GM21786 (cell line): Measurements from ENCODE around the gene HCFC1.

Experiments used
- ATAC-seq: cut with Tn5 transposase; IDR thresholded peaks from one replicate; pipeline ENCODE4 v1.9.1; 2021; ENCODE audit not compliant: unreplicated experiment

Gene HCFC1

DNA sequence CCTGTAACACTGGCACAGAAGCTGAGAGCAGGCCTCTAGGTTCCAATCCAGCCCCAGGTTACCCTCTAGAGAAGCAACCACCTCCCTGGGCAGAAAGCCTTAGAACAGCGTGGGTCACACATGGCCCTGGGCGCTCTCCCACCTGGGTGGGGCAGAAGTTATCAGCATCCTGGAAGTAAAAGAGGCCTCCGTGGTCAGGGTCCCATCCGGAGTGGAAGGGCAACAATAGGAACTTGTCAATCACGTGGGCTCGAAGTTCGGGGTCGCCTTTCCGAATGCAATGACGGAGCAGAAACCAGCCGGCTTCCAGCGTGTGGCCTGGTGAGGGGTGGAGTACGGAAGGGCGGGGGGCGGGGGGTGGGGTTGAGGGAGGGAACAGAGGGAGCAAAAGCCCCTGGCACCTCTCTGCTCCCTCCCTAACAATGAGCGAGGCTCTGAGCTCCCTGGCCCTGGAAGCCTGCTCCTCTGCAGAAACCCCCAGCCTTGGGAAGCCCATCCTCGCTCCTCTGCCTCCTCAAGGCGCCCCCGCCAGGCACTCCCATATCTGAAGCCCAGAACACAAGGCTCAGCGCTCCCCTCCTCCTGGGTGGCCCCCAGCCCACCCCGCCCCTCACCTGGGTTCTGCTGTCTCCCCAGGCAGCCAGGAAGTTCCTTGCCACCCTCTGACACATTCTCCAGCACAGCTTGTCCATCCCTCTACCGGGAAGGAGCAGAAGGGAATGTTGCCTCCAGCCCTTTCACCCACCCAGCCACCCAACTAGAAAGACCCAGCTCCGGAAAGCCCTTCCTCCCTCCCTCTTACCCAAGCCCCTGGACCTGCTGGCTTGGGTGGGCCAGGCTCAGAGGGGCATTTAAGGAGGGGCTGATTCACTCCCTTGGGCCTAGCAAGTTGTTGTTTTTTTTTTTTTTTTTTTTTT lies 30.0 kb downstream of the HCFC1 start:
- no peak for ATAC-seq

DNA sequence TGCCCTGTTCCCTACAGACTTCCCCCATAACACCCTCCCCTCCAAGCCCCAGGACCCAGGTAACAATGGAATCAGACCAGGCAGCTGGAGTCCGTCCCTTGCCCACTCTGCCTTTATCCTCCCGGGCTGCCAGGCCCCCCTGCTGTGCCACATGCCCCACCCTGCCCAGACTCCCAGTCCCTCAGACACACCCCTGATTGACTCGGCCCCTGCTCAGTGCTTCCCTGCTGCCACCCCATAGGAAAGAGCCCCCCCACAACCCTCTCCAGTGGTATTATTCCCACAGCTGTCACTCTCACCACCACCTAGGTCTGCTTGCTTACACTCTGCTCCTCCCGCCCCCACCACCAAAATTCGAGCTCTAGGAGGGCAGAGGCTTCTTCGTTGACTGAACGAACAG lies 32.0 kb downstream of the HCFC1 start:
- no peak for ATAC-seq

DNA sequence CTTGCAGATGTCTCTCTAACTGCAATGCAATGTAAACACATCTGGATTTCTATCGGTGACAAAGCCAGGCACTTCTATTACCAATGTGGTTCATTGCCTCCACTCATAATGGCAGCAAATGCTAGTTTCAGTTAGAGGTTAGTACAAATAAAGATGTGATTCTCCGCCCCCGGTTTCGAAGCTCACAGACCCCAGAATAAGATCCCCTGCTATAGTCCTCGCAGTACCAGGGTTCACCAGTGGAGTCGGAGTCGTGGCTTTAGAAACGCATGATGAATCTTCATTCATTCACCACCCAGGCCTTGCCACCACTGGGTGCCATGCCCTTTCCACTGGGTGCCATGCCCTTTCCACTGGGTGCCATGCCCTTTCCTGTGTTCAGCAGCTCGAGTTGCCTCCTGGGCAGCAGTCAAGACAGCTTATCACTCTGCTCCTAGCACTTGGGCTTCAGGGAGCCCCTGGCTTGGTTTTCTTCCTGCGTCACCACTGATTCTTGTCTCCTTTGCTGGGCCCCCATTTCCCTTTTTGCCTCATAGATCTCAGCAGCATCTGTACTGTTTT lies 33.3 kb downstream of the HCFC1 start:
- ATAC-seq: no peak

DNA sequence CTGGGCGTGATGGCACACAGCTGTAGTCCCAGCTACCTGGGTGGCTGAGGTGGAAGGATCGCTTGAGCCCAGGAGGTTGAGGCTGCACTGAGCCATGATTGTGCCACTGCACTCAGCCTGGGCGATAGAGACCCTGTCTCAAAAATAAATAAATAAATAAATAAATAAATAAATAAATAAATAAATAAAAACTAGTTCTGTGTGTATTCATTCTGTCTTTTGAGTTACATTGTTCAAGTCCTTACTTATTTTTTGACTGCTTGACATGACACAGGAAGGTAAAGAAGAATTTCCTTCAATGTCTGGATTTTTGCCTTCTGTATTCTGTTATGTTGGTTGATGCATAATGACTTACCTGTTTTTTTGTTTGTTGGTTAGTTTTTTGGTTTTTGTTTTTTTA lies 34.6 kb downstream of the HCFC1 start:
- ATAC-seq: no peak

DNA sequence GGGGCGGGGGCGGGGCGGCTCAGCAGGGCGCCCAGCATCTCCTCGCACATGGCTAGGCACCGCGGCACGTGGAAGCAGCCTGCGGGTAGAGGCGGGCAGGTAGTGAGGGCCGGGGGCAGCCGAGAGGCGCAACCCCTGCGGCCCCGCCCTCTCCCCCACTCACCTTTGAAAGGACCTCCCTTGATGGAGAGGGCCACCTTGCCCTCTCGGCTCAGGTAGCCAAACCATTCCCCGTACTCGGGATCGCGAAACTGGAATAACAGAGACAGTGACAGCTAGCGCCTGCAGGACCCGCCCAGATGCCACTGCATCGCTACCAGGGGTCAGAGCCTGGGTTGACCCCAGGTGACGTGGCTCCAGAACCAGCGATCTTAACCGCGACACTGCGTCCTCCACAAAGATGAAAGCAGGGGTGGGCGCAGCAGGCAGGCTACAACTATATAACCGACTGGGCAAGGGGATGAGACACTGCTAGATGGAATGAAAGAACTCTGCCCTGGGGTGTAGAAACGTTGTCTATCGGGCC lies 36.2 kb downstream of the HCFC1 start:
- no peak for ATAC-seq

DNA sequence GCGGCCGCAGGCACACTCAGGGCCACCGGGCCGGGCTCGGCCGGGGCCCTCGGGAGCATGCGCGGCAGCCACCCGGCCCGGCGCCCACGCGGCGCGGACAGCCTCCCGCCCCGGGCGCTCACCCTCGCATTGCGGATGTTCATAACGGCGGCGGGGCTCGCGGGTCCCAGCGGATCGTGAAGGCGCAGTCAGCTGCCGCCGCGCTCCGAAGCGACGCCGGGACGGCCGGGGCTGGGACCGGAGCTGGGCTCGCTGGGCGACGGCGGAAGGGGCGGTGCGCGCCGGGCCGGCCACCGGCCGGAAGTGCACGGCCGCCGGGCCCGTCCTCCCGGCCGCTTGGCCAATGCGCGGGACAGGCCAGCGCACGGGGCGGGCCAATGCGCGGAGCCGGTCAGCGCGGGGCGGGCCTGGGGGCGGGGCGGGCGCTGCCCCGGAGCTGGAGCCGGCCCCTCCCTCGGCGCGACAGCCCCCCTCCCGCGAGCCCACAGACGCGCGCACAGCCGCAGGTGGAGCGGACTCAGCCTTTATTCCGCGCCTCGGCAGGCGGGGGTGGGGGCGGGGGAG lies 36.8 kb downstream of the HCFC1 start, which contains the start of gene NAA10:
NAA10 (minus strand) TSS at position 276 of the 564 bp plus-strand sequence; CDS start at position 143, 133 bp downstream.
- peak; percentile 89 for ATAC-seq

DNA sequence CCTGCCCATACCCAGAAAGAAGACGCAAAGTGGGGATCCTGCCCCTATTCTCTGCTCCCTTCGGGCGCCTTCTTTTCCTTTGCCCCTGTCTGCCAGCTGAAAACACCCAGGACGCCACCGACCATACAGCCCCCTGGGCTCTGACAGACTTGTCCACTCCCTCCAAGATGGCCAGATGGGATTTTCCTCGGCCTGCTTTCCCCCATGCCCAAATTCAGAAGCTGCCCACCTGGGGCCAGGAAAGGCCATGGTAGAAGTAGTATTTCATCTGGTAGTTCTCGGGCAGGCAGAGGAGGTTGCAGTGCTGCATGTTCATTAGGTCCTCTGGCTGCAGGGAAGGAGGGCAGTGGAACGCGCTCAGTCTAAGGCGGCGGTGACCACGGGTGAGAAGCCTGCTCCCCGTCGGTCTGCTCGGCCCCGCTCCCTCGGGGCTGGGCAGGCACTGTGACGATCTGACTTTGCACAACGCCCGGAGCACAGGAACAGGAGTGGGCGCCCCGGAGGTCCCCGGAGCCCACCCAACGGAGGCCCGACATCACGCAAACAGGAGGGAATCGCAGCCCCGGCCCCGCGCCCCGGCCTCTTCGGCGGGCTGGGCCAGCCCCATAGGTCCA lies 37.4 kb downstream of the HCFC1 start:
- ATAC-seq: peak; percentile 1

DNA sequence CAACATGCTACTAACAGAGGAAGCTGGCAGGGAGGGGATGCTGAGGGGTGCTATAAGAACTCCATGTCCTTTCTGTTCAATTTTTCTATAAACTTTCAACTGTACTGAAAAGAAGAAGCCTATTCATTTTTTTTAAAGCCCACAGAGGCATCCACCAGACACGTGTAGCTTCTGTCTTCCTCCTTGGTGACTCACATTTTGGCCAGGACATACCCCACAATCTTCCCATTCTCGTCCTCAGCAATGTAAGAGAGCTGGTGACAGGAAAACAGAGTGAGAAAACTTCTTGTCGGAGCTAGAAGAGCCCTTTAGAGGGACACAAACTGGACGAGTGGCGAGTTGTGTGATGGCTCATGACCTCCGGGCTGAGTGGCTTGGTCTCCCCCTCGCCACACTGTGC lies 37.9 kb downstream of the HCFC1 start:
- ATAC-seq: no peak

DNA sequence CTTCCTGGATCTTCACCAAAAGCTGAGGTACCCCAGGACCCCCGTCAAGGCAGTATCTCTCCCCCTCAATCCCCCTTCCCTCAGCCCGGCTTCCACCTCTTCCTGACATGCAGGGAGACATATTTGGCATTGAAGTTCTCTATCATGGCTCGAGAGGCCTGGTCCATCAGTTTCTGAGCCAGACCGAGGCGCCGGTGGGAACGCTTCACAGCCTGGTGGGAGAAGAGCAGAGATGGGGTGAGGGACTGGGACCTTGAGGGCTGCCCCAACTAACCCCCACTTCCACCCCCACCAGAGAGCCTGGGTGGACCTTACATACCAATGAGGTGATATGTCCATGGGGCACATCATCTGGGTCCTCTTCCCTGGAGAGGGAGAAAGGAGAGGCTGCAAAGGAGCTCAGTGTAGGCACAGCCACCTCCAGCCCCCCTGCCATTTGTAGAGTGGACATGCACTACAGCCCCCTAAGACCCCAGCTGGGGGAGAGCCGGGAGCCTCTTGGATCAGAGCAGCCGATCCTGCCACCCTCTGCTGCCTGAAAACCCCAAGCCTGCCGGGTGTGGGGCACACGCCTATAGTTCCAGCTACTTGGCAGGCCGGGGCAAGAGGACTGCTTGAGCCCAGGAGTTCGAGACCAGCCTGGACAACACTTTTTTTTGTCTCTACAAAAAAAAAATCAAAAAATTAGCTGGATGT lies 39.2 kb downstream of the HCFC1 start:
- no peak for ATAC-seq

DNA sequence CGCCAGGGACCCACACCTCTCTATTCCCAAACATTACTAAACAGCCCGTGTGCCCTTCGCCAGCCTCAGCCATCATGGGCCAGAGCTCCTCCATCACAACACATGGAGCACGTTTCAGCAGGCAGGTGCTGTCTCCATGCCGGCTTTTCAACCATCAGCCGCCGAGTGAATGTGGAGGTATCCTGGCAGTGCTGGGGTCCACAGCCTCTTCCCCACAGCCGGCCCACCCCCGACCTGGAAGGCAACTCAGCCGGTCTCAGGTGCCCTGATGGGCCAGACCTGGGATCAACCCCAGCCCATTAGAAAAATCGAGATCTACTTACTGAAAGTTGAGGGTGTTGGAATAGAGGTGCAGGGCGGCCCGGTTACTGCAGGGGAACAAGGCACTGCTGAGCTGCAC lies 39.9 kb downstream of the HCFC1 start:
- ATAC-seq: no peak

DNA sequence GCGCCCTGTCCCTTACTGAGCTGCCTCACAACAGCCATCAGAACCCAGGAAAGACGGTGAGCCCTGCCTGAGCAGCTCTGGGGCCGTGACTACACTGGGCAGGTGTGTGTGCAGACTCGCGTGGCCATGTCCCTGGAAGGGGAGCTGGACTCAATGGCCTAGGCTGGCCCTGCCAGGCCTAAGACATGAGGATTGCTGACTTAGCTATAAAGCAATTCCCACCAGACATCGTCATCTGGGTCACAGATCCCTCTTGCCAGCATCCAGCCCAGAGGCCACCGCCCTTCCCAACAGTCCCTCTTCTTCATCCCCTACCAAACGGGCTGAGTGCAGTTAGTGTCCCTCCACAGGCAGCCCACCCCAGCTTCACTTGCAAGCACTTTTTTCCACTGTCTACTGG lies 40.5 kb downstream of the HCFC1 start:
- no peak for ATAC-seq

DNA sequence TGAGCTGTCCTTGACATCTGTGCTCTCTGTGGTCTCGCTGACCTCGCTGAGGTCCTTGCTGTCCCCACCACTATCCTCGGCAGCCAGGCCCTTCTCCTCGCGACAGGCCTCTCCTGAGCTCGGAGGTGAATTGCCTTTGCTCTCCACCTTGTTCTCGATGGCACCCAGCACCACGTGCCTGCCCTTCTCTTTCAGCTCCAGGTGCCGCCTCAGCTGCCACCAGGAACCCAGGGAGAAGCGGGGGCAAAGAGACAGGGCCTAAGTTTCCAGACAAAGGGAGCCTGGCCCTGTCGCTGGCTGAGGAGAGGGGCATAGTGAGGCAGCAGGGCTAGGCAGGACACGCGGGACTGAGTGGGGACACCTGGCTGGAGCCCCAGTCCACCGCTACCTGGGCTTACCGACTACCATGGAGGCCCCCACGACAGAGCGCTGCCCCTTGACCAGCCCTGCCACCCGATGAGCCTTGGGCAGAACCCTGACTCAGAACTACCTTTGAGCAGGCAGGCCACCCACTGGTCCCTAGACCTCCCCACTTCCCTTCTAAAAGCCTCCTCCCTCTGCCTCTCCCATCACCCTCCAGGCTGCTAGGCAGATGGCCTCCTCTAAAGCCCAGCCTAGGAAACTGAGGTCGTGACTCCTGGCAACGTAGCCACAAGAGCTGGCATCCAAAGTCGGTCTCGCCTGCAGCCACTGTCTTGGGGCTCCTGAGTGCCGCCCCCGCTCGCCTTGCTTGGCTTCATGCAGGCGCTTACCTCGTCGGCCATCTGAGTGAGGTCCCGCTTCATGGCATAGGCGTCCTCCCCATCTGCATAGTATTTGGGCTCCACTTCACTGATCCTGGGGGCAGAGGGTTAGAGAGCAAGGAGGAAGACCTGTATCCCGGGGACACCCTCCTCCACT lies 41.4 kb downstream of the HCFC1 start:
- no peak for ATAC-seq

DNA sequence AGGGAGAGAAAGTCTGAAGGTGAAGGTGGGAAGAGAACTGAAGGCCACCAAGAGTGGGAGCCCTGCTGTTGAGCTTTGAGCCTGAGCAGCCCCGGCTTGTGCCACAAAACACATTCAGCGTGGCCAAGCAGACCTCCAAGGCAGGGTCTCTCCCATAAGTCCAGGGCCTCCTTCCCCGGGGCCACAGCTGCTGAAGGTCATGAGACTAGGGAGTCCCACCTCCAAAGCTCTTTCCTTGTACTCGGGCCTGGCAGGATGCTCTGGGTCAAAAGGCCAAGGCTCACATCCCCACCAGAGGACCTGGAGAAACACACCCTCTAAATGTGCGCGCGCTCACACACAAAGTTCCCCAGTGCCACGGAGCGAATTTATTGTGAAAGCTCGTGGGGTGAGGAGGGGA lies 42.0 kb downstream of the HCFC1 start:
- no peak for ATAC-seq

DNA sequence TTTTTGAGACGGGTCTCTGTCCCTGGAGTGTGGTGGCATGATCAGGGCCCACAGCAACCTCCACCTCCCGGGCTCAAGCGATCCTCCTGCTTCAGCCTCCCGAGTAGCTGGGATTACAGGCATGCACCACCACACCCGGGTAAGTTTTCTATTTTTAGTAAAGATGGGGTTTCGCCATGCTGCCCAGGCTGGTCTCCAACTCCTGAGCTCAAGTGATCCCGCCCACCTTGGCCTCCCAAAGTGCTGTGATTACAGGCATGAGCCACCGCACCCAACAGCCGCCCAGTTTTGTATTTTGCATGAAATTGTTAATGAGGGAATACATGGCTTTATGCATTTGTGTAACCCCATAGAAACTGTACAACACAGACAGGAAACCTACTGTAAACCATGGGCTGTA lies 42.8 kb downstream of the HCFC1 start:
- no peak for ATAC-seq

DNA sequence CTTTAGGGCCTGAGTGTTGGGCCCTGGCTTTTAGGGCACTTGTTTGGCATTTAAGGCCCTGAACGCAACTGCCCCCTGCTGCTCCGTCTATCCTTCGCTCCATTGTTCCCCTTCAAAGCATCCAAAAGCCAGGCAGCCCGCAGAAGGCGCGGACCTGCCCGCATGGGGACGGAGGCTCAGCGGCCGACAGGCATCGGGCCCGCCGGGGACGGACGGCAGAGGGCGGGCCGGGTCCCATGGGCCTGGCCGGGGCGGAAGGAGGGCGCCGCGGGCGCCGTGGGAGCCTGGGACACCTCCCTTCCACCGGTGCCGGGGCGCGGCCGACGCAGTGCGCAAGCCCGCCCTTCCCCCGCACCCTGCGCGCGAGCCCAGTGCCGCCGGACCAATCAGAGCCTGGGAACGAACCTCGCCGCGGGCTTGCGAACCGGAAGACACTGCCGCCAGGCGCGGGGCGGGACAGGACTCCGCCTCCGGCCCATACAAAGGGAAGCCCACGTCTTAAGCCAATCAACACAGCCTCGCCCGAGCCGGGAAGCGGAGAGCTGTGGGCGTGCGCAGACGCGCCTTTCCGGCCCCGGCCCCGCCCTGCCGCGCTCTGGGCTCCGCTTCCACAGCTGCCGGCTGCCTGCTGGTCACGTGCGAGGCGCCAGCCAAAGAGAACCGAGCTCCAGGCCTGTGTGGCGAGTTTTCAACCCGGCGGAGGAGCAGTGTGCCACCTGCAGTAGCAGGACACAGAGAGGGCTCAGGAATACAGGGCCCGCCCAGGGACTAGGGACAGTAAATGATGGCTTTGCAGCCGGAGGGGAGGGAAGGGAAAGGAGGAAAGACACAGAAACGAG lies 43.5 kb downstream of the HCFC1 start:
- ATAC-seq: peak; percentile 75

DNA sequence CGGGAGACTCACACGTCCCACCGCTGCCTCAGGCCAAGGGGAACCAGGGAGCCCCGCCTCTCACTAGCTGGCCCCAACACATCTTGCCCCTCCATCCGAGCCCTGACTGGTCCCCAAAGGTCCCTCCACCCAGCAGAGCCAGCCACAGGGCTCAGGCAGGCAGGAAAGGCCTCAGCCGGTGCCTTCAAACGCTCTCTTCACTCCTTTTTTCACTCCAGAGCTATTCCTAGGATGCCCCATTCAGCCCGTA lies 44.0 kb downstream of the HCFC1 start:
- no peak for ATAC-seq

DNA sequence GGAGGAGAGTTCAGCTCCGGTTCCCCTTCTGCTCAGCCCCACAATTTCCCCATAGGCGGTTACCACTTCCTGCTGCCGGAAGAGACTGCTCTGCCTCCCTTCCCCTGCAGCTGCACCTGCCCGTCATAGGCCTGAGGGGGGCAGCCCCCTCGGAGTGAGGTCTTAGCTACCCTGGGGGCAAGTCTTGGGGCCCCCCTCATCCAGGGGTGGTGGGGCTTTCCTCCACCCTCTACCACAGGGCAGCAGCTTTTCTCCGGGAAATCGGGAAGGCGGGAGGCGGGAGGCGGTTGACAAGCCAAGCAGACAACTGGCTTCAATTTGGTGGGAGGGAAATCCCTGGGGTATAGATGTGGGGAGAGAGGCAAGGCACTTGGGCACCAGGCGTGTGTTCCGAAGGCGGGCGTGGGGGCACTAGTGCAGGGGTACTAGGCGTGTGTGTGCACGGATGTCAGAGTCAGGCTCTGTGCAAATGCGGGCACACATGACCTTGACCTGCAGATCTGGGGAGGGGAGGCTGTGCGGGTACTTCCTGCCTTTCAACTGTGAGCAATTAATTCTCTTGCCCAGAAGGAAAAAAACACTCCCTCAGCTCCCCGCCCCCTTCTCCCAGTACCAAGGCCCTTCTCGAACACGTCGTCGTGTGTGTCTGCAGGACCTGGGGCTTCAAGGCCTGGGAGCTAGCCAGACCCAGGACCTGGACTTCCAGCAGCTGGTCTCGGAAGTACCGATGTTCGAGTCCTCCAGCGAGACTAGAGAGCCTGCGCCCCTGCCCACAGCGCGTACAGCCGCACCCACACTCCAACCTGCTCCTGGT lies 44.6 kb downstream of the HCFC1 start:
- peak; percentile 43 for ATAC-seq

DNA sequence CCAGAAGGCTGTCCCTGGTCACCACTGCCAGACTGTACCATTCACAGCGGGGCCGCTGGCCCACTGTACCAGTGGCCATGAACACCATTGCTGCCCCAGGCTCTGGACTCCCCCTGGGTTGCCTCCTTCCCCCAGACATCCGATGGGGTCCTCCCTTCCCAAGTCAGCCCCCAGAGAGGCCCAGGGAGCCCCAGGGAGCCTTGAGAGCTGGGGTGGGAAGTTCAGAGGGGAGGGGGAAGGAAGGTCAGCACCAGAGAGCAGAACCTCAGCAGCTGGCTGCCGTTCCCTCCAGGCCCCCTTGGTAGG lies 45.1 kb downstream of the HCFC1 start:
- ATAC-seq: no peak
